CD1c-positive myeloid dendritic cell (primary cell): ENCODE measurements around the gene TYMP.
A peak's percentile ranks its signal among the peaks of the same experiment; 100 is the strongest.

Experiments used
- DNase-seq: peaks from one replicate; pipeline ENCODE4 v3.0.0-alpha.2; 2016; ENCODE audit errors: extremely low spot score

The TYMP gene

DNA sequence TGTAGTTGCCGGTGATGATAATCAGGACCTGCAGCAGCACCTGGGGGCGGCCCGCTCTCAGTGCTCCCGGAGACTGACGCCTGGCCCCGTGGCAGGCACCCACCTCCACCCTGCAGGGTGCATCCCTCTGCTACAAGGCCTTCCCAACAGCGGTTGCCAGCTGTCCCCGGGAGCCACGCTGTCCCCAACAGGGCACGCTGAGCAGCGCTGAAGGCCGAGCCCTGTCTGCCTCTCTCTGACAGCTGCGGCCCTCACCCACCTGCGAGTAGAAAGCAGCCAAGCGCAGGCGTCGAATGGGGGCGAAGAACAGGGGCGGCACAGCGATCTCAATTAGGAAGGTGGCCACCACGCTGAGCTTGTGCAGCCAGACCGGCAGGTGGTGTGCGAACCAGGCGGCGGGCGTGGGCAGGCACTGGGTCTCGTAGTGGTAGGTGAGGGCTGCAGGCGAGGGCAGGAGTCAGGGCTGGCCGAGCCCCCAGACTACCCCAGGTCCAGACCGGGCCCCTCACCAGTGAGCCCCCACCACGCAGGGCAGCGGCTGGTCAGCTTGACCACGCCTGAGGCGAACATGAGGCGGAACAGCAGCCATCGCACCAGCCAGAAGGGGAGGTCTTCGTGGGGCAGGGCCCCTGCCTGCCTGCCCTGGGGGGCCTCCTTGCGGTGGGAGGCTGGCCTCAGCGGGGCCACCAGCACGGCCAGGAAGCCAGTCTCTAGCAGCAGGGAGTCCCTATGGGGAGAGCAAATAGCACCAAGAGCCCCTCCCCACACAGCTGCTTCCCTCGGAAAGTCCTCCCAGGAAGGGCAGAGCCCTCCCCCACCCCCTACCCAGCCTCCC is 23.8 kb downstream of the TYMP start:
- no peak for DNase-seq

DNA sequence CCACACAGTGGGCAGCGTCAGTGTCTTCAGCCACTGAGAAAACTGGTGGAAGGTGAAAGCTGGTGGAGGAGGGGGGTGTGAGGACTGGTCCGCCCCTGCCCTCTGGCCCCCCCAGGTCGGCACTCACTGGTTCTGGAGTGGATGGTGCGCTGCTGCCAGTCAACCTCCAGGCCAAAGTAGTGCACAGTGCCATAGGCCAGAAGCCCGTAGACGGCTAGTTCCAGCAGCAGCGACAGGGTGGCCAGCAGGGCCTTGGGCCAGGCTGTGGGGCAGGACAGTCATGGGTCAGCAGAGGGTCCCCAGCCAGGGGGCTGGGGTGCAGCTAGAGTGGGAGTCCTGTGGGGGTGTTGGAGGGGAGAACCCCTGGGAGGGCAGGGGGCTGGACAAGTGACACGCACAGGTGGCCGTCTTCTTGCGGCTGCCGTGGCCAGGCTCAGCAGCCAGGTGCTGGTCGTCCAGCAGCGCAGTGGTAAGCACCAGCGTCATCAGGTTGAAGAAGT is 24.5 kb downstream of the TYMP start:
- DNase-seq, result no peak

DNA sequence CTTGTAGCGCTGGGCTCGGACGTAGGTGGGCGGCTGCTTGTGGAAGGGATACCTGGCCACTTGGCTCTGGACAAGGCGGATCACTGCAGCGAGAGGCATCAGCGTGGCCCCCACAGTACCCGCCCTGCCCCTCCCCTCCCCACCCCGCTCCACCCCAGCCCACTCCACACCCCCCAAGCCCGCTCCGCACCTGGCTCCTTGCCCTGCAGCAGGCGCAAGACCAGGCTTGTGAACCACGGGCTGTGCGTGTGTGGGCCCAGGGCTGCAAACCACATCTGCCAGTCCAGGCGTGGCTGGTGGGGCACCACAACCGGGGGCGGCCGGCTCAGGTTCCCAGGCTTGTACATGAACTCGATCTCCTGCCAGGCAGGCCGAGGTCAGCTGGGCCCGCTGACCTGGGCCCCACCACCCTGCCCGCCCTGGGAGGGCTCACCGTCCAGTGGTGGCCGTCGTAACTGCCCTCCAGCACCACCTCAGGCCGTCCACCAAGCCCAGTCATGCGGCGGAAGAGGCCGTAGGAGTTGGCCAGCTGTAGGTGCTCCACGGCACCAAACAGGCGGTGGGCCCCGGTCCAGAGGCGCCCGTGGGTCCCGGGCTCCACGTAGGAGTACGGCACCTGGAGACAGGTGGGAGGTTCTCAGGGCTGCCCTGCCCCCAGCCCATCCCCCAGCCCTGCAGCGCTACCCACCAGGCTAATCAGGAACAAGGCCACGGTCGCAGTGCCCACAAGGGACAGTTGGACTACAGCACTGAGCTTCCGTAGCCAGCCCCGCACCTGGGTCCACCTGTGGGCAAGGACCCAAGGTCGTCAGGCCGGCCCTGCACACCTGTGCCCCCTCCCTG is 25.2 kb downstream of the TYMP start:
- DNase-seq, result no peak

DNA sequence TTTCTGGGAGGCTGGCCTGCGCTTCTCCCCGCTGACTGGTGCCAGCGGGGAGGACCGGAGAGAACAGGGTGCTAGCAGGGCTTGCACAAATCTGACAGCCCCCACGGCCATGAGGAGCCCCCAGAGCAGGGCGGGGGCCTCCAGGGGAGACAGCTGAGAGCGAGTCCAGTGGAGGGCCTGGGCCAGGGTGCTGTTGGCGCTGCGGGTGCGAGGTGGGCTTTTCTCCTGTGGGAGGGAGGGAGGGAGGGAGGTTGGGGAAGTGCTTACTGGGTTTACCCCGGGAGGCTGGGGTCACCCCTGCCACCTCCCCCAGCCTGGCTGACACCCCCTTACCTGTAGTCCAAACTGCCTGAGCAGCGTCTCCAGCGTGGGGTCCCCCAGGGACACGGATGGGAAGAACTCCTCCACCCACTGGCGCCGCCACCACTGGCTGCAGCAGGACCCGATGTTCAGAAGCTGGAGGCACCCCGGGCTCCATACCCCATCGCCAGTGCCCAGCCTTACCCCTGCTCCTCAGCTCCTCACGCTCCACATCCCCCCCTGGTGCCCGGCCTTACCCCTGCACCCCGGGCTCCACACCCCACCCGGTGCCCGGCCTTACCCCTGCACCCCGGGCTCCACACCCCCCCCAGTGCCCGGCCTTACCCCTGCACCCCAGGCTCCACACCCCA is 26.2 kb downstream of the TYMP start:
- DNase-seq, result no peak

DNA sequence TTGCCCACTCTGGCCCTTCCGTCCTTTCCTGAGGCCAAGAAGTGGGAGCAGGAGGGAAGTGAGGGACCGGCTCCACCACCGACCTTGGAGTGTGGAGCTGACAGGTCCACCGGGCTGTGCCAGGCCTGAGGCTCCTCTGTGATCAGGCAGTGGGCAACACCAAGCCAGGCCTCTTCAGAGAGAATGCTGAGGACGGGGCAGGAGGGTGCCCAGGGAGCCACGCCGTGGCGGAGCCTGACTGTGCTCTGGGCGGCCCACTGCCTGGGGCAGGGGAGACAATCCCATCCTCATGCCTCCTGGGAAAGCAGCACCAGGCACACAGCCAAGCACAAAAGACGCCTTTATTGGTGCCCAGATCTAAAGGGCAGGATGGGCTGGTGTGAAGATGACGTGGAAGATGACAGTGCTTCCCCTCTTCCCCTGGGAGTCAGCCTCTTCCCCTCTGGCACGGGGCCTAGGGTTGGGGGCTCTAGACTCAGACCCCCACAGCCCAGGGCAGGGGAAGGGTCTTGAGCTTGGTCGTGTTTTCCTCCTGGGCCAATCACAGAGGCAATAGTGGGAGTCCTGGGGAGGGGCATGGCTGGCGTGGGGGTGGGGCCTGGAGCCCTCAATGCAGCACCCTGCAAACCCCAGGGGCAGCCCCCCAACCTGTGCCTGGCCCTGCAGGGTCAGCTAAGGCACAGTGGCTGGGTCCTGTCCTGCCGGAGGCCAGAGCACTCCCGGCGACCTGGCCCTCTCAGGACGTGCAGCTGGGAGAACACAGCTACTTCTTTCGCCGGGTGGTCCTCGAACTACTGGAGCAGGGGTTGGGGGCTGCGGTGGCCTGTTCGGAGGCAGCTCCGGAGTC is 27.0 kb downstream of the TYMP start:
- no peak for DNase-seq

DNA sequence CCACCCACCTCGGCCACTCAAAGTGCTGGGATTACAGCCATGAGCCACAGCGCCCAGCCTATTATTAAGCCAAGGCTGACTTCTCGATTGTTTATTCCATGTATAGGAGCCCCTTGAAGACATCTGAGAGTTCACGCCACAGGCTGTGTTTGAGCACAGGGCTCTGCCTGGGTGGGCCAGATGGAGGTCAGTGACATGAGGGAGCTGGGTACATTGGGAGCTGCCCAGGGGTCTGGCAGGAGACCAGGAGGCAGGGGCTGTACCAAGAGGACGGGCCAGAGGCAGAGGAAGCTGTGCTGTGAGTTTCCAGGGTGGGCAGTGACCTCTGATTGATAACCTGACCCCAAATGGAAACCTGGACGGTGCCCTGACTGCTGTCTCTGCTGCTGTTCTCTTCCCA is 27.7 kb downstream of the TYMP start:
- DNase-seq, result no peak

DNA sequence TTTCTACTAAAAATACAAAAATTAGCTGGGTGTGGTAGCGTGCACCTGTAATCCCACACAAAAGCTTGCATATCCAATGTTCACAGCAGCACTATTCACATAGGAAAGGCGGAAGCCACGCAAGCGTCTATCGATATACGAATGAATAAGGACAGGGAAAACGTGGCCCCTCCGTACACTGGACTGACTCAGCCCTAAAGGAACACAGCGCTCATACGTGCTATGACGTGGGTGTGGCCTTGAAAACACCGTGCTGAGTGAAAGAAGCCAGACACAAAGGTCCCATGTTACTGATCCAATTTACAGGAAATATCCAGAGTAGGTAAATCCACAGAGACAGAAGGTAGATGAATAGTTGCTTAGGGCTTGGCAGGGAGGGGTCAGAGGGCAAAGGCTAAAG is 29.4 kb downstream of the TYMP start:
- DNase-seq, result no peak

DNA sequence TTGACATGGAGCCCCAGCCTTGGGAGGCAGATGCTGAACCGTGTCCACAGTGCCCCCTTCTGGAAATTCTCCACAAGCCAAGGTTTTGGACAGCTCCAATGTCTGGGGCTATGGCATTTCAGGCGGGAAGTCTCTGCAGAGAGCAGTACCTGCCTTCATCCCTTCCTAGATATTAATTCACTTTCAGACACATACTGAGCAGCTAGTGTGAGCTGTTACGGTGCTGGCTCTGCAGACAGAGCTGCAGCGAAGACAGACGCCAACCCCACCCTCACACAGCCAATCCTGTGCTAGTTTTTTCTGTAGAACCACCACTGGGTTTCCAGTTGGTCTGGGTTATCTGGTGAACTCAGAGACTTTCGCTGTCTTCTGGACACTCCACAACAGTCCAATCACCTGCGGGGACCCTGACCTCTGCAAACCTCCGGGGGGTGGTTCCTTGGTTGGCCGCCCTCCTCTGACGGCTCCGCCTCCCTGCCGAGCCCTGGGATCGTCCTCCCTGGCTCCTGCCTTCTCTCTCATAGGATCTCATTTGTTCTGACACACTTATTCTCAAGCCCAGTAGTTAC is 31.4 kb downstream of the TYMP start:
- peak; percentile 82 for DNase-seq

DNA sequence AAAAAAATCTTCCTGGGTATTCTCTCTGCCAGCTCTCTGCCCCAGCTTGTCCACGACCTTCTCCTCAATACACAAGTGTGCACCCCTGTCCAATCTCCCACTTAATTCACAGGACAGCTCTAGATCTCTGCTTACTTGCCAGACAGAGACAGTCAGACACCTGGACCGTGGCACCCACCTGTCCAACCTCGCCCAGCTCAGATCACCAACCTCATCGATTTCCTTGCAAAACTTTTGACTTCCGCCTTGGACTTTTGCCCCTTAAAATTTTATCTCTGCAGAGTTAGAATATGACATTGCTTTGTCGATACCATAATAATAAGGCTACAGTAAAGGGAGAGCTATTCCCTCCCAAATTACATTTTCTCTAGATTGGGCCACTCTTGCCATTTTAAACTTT is 32.7 kb downstream of the TYMP start:
- no peak for DNase-seq

DNA sequence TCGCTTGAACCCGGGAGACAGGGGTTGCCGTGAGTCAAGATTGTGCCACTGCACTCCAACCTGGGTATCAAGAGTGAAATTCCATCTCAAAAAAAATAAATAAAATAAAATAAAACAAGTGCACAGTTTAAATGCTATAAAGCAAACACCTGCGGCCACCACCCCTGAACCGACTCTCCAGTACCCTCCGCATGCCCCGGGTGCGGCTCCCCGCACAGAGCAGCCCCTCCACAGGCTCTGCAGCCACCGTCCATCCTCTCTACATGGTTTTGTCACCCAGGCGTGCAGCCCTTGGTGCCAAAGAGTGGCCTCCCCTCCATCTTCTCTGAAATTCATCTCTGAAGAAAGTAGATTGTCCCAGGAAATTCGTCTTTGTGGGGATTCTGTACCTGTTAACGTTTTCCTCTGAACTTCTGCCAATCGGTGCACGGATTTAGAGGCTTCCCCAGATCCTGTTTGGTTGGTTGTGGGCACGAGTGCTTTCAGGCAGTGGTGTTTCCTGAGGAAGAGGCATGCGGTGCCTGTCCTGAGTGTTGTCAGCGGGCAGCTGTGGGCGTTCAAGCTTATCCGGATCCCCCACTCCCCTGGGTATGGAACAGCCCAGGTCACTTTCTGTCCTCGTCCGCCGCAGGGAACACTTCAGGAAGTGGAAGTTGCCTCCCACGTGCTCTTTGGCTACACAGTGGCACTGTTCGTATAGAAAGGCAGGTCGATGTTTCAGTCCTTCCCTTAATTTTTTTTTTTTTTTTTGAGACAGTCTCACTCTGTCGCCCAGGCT is 39.1 kb downstream of the TYMP start:
- peak; percentile 92 for DNase-seq

DNA sequence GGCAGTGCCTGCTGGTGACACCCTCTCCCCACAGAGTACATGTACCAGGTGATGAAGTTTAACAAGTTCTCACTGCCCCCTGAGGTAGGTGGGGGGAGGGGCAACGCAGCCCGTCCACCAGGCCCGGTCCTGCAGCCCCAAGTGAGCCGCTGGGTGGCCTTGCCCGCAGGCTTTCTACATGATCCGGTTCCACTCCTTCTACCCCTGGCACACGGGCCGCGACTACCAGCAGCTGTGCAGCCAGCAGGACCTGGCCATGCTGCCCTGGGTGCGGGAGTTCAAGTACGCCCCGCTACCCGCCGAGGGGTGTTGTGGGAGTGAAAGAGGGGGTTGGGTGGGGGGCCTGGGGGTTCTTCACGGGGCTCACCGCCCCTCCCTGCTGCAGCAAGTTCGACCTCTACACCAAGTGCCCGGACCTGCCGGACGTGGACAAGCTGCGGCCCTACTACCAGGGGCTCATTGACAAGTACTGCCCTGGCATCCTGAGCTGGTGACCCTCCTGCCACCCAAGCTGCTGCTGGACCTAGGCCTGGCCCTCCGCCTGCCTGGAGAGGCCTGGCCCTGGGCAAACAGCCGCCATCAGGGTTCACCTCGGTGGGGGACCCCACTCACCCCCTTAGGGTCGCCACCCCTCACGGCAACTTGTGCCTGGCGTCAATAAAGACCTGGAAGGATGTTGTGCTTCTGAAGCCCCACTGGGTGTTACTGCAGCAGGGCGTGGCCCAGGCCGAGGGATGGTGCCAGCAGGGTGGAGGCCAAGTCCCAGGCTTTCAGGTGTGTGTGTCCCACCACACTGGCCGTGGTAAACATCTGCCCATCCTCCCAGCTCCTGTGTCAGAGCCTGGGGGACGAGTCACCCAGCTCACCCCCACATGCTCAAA is 40.2 kb downstream of the TYMP start:
- DNase-seq, result no peak

DNA sequence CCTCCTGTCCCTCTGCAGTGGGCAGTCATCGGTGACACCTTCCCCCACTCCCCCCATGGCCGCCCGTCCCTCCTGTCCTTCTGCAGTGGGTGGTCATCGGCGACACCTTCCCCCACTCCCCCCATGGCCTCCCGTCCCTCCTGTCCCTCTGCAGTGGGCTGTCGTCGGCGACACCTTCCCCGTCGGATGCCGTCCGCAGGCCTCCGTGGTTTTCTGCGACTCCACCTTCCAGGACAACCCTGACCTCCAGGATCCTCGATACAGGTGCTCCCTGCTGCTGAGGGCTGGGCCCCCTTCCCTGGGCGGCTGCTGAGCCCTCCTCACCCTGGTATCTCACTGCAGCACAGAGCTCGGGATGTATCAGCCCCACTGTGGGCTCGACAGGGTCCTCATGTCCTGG is 40.9 kb downstream of the TYMP start:
- no peak for DNase-seq

DNA sequence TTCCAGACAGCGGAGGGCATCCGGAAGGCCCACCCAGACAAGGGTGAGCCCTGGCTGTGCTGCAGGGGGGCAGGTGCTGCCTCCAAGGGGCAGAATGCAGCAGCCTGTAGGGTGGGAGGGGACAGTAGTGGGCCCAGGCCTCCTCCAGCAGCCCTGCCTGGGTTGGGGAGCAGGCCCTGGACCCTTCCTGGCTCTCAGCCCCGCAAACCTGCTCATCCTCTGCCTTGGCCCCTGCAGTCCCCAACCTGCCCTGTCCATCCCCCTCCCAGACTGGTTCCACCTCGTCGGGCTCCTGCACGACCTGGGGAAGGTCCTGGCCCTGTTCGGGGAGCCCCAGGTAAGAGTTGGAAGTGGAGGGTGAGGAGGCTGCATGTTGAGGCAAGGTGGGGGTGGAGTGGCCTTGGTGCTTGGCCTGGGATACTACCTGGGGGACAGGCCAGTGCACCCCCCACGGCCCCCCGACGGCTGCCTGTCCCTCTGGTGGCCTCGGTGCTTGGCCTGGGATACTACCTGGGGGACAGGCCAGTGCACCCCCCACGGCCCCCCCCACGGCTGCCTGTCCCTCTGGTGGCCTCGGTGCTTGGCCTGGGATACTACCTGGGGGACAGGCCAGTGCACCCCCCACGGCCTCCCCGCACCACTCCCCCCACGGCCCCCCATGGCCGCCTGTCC is 41.7 kb downstream of the TYMP start:
- no peak for DNase-seq

DNA sequence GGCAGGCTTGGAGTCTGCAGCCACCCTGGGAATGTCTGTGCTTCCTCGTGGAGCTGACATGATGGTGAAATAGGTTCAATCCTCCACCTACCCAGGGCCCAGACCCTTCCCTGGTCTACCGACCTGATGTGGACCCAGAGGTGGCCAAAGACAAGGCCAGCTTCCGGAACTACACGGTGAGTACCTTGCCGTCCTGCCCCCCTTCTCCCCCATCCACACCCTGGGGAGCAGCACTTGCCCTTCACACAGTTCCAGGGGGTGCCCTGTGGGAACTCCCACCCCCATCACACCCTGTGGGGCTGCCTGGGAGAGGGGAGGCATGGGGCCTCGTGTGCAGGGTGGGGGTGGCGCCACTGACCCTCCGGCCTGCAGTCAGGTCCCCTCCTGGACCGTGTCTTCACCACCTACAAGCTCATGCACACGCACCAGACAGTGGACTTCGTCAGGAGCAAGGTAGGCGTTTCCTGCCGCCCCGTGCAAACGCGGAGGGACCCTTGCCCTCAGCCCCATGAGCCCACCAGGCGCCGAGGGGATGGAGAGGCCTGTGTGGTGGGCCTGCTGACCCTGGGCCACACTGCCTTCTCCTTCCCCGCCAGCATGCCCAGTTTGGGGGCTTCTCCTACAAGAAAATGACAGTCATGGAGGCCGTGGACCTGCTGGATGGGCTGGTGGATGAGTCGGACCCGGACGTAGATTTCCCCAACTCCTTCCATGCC is 42.4 kb downstream of the TYMP start:
- DNase-seq, result no peak

DNA sequence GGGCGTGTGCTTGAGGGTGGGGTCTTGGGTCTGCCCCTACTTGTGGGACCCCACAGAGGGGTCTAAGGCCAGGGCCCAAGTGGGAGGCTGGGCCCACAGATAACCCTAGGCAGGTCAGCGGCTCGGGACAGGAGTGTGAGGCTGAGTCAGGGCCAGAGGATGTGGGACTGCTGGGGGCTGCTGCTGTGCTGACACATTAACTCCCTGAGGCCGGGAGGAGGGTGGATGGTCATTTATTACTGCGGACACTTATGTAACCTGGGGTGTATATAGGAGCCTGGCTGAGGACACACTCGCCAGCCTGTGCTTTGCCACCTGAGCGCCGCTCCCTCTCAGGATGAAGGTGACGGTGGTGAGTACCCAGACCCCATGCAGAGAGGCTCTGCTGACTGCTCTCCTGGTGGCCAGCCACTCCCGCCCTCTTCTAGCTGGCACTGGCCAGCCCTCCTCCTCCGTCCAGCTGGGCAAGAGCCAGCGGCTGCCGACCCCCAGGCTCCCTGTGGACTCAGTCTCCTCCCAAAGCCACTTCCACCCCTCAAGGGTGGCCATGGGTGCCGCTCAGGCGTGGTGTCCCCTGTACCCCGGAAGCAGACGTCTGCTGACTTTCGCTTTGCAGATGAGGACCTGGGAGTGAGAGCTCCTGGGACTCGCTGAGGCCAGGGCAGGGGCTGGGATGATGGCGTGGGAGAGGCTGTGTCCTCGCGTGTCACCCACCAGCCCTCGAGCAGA is 43.1 kb downstream of the TYMP start, which contains the start of gene MIOX:
Gene MIOX, plus strand, starts transcription at position 299 of the 729 bp plus-strand sequence. Its CDS starts 39 bp downstream, at position 338.
- DNase-seq, result no peak

DNA sequence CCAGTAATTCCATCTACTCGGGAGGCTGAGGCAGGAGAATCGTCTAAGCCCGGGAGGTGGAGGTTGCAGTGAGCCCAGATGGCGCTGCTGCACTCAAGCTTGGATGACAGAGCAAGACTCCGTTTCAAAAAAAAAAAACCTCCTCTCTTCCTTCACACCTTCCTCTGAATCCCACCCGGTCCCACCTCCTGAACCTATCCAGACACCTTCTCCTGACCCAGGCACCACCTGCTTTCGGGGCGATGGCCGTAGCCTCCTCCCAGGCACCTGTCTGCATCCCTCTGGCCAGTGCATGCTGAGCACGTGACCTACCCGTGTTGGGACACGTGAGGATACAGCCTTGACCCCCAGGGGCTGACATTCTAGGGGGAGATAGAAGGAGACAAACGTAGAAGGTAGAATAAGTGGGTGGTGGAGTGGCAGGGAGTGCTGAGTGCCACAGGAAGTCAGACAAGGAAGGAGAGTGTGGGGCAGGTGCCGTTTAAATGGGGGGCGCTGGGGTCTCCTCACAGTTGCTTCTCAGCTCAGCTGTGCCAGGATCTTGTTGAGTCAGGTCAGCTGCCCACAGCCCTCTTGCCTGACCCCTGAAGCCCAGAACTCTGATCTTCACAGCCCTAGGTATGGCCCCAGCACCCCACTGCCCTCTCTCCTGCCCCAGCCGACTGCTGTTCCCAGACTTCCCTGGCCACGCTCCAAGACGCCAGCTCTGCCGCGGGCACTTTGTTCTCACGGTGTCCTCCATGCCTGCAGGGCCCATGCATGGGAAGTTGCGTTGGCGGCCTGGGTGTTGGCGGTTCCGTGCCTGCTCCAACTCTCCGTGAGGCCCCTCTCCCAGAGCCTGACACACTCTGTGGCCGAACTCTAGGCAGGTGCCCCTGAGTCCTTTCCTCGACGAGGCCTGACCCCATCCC is 44.3 kb downstream of the TYMP start:
- DNase-seq, result no peak
